Stimulated activated CD4-positive, alpha-beta T cell treated with anti-CD3 and anti-CD28 coated beads, Interleukin-15, amount 100 ng/mL, for 1 hour (primary cell): ENCODE results near the gene TANC1.
"Not testable (repeated sequence)": the region's sequence is repeated elsewhere in the genome, so short reads cannot be mapped to it uniquely, and the experiment has no call there.

Source experiments
- DNase-seq, 2 donors: peaks; one replicate each; pipeline ENCODE4 v3.0.0-alpha.2; 2020; ENCODE audit warnings: low read depth in 1 of 2, low spot score in 1 of 2

TANC1 gene

DNA sequence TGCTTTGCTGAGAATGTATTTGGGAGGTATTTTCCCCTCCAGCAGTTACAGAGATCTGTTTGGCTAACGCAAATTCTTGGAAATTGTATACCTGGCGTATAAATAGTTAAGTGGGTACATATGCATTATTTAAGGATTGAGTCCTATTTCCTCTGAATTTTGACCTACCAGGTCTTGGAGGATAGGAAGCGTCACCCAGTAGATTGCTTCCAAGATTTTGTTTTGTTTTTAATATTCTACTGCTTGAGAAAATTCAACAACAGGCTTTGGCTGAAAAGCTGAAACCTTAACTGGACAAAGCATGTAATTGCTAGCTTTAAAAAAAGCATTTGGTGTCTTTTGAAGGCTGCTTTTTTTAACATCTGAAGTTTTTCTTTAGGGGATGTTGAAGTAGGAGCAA lies 168.0 kb downstream of the TANC1 start:
- DNase-seq = no peak

DNA sequence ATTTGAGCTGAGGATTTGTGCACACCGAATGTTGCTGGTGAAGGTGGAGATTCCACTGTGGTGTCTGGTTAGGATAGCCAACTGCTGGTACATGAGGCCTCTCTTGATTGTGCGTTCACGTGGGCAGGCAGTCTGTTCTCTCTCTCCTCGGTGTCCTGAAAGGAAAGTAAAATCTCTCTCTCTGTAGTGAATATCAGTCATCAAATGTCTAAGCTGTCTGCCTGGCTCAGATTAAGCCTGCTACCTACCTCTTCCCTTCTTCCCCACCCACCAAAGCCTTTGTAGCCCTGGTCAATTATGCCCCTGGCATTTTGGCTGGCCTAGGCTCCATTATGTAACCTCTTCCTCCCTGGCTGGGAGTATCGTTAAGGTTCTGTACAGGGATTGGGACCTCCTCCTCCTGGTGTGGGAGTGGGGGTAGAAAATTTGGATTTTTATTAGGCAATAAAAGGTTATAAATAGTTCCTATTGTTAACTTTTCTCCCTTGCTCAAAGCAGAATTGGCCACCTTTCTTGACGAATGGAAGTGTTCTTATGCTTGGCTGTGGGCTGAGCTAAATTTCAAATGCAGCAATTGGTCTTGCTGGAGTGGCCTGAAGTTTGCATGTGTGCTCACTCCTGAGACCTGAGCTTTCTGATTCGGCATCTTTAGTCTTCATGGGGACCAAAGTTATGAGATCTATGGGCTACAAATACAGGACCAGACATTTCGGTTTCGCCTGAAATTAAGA lies 169.2 kb downstream of the TANC1 start:
- no peak for DNase-seq

GRCh38 chr2:159138642-159139182 lies 170.3 kb downstream of the TANC1 start:
- no peak for DNase-seq

DNA sequence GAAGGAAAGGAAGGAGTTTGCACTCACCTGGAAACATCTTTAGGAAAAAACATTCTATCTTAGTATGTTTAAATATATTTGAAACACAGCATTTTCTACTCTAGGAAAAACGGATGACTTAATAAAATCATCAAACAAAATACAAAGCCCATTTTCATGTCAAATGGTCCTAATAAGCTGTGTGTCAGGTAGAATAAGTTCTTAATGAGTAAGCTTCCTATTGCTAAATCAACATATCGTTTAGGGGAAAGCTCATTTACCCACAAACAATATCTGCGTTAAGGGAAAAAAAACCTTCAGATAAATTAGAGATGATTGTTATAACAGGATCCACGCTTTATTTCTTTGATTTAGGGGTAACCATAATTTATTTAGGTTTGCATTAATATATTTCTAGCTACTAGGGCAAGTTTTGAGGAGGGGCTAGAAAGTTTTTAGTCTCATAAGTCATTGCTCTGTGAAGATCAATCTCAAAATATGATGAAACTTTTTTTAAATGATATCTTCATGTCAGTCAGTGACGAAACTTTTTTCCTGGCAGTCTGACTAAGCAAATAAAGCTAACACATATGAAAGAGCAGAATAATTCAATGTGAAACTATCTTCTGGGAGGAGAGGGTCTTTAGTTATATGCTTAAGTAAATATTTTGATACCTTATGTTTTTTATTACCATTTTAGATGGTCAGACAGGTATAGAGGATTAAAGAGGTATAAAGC lies 170.9 kb downstream of the TANC1 start:
- no peak for DNase-seq

DNA sequence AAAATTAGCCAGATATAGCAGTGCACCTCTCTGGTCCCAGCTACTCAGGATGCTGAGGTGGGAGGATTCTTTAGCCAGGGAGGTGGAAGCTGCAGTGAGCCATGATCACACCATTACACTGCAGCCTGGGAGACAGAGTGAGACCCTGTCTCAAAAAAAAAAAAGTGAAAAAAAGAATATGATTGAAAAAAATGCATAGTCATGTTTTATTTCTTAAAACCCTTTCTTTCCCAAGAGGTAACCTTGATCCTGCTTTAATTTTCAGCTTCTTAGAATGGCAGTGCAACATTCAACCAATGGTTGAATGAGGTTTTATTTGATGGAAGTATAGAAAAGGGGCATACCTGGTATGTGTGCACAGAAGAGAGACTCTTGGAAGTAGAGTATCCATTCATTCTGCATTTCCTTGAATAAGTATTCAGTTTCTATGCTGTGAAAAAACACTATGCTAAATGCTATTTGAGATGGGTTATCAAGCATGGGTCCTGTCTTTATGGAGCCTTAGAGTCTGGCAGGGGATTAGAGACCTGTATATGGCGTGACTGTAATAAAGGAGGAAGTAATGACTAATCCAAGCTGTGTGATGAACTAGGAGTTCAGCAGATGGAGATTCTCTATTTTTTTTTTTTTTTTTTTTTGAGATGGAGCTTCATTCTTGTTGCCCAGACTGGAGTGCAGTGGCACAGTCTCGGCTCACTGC lies 171.8 kb downstream of the TANC1 start:
- DNase-seq = no peak

GRCh38 chr2:159140821-159141220 lies 172.4 kb downstream of the TANC1 start:
- not testable (repeated sequence) for DNase-seq

DNA sequence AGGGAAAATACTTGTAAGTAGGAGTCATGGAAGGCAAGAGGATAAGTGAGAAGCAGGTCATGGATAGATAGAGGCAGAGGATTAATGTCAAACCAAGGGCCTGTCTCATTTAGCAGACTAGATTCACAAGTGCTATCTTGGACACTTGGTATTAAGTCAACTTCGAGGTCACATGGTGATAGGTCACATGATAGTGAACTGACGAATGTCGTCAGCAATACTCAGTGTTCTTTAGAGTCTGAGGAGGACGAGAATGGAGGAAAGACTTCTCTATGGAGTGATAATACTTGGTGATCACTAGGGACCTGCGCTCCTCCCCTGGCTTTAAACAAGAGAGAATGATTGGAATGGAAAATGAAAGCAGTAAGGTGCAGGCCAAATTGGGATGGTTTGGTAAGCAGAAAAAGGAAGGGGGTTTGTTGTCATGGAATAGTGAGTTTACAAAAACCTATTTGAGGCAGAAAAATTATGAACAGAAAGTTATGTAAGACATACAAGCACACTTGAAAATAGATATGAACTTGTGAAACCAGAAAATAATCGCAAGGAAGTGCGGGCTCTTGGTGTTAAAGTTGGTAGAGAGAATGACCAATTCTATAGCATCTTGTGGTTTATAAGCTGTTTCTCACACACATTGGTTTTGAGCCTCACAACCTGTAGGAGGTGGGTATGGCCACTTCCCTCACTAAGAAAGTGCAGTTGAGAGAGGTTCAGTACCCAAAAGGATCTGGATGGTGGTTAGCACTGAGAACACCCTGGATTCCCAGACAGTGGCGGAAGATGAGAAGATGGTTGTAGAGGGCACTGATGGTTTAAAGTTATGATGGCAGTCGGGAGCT lies 176.6 kb downstream of the TANC1 start:
- DNase-seq = no peak

DNA sequence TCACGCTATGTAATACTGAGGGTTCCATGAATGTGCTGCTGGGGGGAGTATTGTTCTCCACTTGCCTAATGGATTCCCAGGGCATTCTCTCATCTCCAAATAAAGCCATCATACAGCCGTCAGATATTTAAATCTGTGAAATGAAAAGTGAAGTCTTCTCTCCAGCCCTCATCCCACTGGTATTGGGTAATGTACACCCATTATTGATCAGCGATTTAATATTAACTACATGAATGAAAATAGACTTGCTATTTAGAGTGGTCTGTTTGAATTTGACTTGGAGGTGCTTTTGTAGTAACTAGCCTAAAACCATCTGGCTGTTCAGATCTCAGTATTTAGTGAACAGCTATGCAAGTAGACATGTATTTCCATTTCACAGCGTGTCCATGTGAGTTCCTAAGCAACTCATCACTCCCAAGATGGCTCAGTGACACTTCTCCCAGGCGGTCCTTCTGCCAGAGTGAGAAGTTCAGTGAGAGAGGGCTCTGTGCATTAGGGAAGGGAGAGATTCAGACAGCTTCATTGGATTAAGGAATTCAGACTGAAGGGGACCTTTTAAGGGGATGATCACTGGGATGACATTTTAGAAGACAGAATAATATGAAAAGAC lies 177.4 kb downstream of the TANC1 start:
- no peak for DNase-seq

- no peak for DNase-seq
These were observed 178.7 kb downstream of the TANC1 start for GRCh38 chr2:159146996-159147666.

DNA sequence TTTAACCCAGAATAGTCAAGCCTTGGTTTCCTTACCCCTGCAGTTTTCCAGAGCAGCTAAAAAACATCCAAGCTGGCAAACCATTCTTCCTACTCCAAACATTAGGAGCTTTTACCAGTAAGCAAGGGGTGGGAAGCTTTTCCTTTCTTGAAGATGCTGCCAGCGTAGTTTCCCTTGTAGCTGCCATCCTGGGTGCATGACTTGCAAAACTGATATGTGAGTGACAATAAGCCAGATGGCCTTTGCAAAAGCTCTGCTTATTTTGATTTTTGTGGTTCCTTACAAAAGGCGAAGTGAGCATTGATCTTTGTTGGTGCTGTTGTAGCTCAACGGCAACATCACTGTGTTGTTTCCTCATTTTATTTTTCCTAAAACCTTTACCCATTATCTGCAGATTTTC lies 179.2 kb downstream of the TANC1 start:
- DNase-seq = no peak

GRCh38 chr2:159148901-159149300 lies 180.5 kb downstream of the TANC1 start:
- no peak for DNase-seq

GRCh38 chr2:159149747-159150146 lies 181.3 kb downstream of the TANC1 start:
- no peak for DNase-seq

GRCh38 chr2:159150280-159150746 lies 181.9 kb downstream of the TANC1 start:
- no peak for DNase-seq

GRCh38 chr2:159151198-159152127 lies 183.0 kb downstream of the TANC1 start:
- DNase-seq = no peak

GRCh38 chr2:159152128-159152778 lies 183.8 kb downstream of the TANC1 start:
- no peak for DNase-seq

DNA sequence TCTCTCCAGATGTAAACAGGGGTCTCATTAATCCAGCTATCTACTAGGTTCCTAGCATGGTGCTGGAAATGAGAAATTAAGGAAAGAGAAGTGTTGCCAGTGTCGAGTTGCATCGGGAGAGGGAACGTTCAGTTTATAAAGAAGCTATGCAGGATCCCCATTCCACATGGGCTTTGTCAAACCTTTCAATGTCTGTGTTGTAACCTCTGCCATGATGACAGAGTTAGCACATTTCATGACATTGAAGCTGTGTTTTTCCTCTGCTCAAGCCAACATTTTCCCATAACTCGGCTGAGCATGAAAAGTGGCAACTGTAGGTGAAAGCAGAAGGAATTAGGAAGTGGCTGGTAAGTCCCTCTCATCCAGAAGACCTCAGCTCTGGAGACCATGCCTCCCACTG lies 184.6 kb downstream of the TANC1 start:
- no peak for DNase-seq

GRCh38 chr2:159153463-159153862 lies 185.0 kb downstream of the TANC1 start:
- no peak for DNase-seq

DNA sequence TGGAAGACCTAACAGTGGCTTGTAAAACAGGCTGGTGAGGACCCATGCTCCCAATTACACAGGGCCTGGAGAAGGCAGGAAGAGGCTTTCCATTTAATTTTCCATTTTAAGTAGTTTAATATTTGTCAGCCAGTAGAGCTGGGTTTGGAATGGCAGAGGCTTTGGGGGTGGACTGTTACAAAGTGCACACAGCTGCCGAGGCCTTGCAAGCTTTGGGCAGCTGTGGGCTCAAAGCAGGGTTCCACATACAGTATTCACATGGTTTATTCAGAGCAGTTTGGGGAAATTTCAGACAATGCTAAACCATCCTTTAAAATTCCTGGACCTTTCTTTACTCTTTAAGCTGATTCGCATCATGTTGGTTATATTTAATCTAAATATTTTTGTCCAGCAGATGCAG lies 185.5 kb downstream of the TANC1 start:
- DNase-seq = no peak
